ENCODE data around the gene ARHGAP44.
"Not testable (repeated sequence)": the region's sequence is repeated elsewhere in the genome, so short reads cannot be mapped to it uniquely, and the experiment has no call there.

ARHGAP44 gene

DNA sequence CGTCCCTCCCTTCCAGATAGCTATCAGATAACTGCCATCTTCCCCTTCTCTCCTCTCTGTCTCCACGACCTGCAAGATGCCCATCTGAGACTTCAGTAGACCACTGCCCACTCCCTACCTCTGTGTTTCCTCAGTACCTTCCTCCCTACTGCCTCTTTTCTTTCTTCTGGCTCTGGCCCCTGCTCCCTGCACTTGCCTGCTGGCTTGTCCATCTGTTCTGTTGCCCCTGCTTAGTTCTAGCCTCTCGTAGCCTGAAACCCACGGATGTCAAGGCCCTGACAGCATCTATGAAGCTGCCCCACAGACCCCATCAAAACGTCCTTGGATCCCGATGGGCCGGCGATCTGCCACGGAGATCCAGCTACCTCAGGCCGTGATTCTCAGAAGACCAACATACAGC is 175.5 kb downstream of the ARHGAP44 start:
- DNase-seq (ENCODE audit: insufficient read length, low spot score) (no peak), FAIRE-seq (no peak)

DNA sequence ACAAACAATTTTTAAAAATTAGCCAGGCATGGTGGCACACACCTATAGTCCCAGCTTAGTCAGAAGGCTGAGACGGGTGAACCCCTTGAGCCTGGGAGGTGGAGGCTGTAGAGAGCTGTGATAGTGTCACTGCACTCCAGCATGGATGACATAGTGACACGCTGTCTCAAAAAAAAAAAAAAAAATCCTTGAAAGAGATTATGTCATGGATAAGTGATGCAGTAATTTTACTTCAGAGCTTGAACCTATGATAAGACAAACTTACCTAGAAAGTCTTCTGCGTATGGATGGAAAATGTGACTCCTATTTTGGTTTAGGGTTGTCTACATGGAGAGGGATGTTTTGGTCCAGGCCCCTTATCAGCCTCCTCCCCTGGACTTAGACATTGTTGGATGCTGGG is 176.7 kb downstream of the ARHGAP44 start:
- FAIRE-seq, result no peak
- DNase-seq (ENCODE audit: insufficient read length, low spot score), result no peak
- TF ChIP-seq TAF1 (IDR thresholded peaks at IDR 0.05; ENCODE audit: low read depth, low read length) (no peak), PAX5 (IDR thresholded peaks at IDR 0.05; ENCODE audit: insufficient read depth, low read length, severe bottlenecking) (no peak), POLR2A (IDR thresholded peaks at IDR 0.05; ENCODE audit: low read depth, low read length) (no peak), SPI1 (IDR thresholded peaks at IDR 0.05; ENCODE audit: low read depth, low read length) (no peak), POU2F2 (IDR thresholded peaks at IDR 0.05; ENCODE audit: low read depth, low read length) (no peak), POLR2AphosphoS5 (IDR thresholded peaks at IDR 0.05; ENCODE audit: low read depth, low read length) (no peak)

More for the DNA sequence above, 175.5 kb downstream of the ARHGAP44 start:
- TF ChIP-seq PAX5 (IDR thresholded peaks at IDR 0.05; ENCODE audit: insufficient read depth, low read length, severe bottlenecking) (no peak), POLR2A (IDR thresholded peaks at IDR 0.05; ENCODE audit: low read depth, low read length) (no peak), TAF1 (IDR thresholded peaks at IDR 0.05; ENCODE audit: low read depth, low read length) (no peak), POLR2AphosphoS5 (IDR thresholded peaks at IDR 0.05; ENCODE audit: low read depth, low read length) (no peak), POU2F2 (IDR thresholded peaks at IDR 0.05; ENCODE audit: low read depth, low read length) (no peak), SPI1 (IDR thresholded peaks at IDR 0.05; ENCODE audit: low read depth, low read length) (no peak)

DNA sequence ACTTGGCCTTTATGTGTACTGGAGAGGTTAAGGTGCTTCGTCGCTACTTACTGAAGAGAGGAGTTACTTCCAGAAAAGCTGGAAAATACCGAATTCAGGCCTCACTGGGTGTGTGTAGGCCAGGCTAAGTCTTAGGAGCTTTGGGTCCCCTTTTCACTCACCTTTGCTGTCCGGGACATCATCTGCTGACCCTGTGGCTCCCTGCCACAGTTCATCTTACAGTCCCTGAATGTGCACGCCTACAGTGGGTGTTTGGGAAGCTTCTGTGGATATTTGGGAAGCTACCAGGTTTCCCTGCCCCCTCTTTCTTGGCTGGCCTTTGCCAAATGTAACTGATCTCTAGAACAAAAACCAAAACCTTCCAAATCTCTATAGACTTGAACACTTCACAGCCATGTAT is 177.1 kb downstream of the ARHGAP44 start:
- no peak for FAIRE-seq
- TF ChIP-seq SPI1 (IDR thresholded peaks at IDR 0.05; ENCODE audit: low read depth, low read length) (no peak), TAF1 (IDR thresholded peaks at IDR 0.05; ENCODE audit: low read depth, low read length) (no peak), POLR2AphosphoS5 (IDR thresholded peaks at IDR 0.05; ENCODE audit: low read depth, low read length) (no peak), POLR2A (IDR thresholded peaks at IDR 0.05; ENCODE audit: low read depth, low read length) (no peak), POU2F2 (IDR thresholded peaks at IDR 0.05; ENCODE audit: low read depth, low read length) (no peak), PAX5 (IDR thresholded peaks at IDR 0.05; ENCODE audit: insufficient read depth, low read length, severe bottlenecking) (no peak)
- DNase-seq (ENCODE audit: insufficient read length, low spot score), result no peak

DNA sequence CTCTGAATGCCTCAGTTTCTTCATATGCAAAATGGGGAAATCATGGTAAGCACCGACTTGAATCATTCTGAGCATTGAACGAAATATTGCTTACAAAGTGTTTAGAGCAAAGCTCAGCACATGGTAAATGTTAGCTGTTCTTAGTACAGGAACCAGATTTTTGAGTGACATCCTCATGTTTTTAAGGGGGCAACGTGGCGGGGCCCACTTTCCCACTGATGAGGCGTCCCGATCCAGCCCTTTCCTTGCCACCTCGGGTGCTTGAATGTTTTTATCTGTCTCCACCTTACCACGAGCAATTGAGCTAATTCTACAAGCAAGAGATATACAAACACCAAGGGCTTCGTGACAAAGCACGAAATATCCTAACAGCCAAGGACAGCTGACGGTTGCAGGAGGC is 178.7 kb downstream of the ARHGAP44 start:
- TF ChIP-seq PAX5 (IDR thresholded peaks at IDR 0.05; ENCODE audit: insufficient read depth, low read length, severe bottlenecking), result no peak
- FAIRE-seq, result no peak
- no peak for DNase-seq (ENCODE audit: insufficient read length, low spot score)

DNA sequence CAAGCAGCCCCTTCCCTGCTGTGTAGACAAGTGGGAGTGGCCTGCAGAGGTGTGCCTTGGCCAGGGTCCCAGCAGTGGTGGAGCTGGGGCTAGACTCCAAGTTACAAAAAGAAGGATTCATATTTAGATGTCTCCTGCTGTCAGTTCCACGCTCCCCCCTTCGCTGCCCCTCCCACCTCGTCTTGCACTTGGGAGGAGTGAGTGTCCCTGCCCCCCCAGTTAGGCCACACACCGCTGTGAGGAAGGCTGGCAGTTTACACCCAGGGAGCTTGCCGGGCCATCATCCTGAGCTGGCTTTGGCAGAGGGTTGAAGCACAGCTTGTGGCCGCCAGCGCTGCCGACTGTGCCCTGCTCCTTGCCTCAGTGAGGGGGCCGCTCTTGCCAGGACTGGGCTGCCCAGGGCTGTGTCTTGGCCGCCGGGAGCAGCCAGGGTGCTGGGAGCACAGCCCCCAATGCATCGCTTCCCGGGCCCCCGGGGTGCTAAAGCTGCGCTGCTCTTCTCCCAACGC is 184.3 kb downstream of the ARHGAP44 start:
- no peak for DNase-seq (ENCODE audit: insufficient read length, low spot score)
- no peak for FAIRE-seq
- TF ChIP-seq POU2F2 (IDR thresholded peaks at IDR 0.05; ENCODE audit: low read depth, low read length) (no peak), POLR2AphosphoS5 (IDR thresholded peaks at IDR 0.05; ENCODE audit: low read depth, low read length) (no peak), TAF1 (IDR thresholded peaks at IDR 0.05; ENCODE audit: low read depth, low read length) (no peak)

DNA sequence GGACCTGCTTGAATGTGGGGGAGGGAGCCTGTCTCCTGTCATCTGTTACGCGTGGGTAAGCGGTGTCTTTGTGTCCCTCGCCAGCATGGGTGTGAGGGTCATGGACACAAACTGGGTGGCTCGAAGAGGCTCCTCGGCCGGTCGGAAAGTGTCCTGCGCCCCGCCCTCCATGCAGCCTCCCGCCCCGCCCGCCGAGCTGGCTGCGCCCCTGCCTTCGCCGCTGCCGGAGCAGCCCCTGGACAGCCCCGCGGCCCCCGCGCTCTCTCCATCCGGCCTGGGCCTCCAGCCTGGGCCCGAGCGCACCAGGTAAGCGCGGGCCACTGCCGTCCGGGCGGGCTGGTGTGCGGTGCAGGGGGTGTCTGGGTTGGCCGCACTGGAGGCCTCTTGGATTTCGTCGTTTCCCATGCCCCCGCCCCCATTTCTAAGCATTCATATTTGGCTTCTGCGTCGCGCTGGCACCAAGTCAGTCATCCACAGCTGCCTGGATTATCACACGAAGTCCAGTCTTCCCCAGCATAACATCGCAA is 184.8 kb downstream of the ARHGAP44 start:
- DNase-seq (ENCODE audit: insufficient read length, low spot score), result no peak
- TF ChIP-seq TAF1 (IDR thresholded peaks at IDR 0.05; ENCODE audit: low read depth, low read length) (no peak), SPI1 (IDR thresholded peaks at IDR 0.05; ENCODE audit: low read depth, low read length) (no peak), POLR2AphosphoS5 (IDR thresholded peaks at IDR 0.05; ENCODE audit: low read depth, low read length) (no peak)
- no peak for FAIRE-seq

DNA sequence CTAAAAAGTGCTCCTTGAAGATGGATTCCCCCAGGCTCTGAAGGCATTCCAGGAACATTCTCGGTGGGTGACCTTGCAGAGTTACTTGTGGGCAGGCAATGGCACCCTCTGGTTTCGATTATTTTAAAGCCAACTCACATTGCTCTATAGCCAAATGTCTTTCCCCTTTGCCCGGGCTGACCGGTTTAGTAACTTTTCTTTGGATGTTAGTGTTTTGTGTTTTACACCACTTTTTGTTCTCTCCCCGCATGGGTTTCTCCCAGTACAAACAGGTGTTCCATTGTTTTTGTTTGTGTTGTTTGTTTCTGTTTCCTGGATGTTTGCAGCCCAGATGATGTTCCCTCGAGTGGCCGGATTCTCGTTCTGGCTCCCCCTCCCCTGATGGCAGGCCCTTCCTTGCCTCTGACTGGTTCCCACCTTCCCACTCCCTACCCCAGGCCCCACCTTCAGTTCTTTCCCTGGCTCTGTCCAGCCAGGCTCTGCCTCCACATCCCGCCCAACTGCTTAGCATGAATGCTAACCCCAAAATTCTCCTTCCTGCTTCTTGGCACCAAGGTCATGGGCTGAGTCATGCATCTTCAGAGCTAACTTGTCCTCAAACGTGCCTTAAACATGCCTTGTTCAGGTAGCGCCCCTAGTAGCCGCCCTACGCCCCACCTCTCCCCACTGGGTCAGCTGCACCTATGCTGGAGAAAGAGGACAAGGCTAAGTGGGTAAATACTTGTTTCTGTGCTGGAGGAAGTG is 187.9 kb downstream of the ARHGAP44 start:
- FAIRE-seq (no peak), DNase-seq (ENCODE audit: insufficient read length, low spot score) (no peak)
- TF ChIP-seq POLR2A (IDR thresholded peaks at IDR 0.05; ENCODE audit: low read depth, low read length), result no peak
- TF ChIP-seq PAX5 (IDR thresholded peaks at IDR 0.05; ENCODE audit: insufficient read depth, low read length, severe bottlenecking), result no peak

DNA sequence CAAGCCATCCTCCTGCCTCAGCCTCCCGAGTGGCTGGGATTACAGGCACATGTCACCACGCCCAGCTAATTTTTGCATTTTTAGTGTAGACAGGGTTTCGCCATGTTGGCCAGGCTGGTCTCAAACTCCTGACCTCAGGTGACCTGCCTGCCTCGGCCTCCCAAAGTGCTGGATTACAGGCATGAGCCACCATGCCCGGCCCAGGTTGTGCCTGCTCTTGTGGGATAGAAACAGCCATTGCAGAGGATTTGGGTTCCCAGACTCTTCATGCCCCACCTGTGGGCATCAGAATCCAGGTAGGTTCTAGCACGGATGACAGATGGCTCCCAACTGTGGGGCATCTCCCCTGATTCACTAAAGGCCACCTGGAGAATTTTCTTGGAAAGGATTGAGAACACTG is 189.5 kb downstream of the ARHGAP44 start:
- DNase-seq (ENCODE audit: insufficient read length, low spot score); FAIRE-seq: not testable (repeated sequence)

DNA sequence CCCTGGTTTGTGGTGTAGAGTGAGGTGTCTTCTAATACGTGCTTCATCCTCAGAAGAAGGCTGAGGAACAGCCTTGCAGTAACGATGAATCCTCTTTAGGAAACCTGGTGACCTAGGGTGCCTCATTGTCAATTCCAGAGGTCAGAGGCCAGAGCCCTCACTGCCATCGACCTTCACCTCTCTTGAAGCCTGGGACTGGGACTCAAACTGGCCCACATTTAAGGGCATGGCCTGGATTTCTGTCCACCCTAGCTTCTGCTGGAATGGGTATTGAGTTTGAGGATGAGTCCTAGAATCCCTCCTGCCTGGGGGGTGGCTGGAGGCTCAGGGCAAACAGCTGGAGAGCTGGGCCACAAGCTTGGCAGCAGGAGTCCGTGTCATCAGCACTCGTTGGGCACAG is 189.9 kb downstream of the ARHGAP44 start:
- no peak for FAIRE-seq
- TF ChIP-seq POU2F2 (IDR thresholded peaks at IDR 0.05; ENCODE audit: low read depth, low read length), result no peak
- no peak for TF ChIP-seq SPI1 (IDR thresholded peaks at IDR 0.05; ENCODE audit: low read depth, low read length)
- no peak for TF ChIP-seq POLR2A (IDR thresholded peaks at IDR 0.05; ENCODE audit: low read depth, low read length)
- no peak for TF ChIP-seq PAX5 (IDR thresholded peaks at IDR 0.05; ENCODE audit: insufficient read depth, low read length, severe bottlenecking)
- no peak for DNase-seq (ENCODE audit: insufficient read length, low spot score)

DNA sequence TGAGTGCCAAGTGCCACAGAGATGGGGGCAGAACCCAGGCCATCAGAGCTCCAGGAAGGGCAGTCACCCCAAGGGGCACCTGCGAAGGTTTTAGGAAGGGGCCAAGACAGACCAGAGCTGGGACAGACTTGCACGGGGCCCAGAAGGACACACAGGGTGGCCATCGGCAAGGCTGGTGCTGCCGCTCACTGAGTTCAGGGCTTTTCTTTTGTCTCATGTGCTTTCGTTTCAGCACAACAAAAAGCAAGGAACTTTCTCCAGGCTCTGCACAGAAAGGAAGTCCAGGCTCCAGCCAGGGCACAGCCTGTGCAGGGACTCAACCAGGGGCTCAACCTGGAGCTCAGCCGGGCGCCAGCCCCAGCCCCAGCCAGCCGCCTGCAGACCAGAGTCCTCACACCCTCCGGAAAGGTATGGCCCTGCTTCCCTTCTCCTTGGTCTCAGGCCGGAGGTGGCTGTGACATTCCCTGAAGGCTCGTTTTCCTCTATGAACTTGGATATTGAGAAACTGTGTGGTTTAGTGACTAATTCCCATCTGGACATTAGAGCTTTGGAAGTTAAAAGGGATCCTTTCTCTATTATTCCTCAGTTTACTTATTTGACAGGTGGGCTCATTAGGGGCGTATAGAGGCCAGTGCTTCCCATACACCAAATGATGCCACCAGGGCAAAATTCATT is 190.7 kb downstream of the ARHGAP44 start:
- no peak for FAIRE-seq
- no peak for TF ChIP-seq SPI1 (IDR thresholded peaks at IDR 0.05; ENCODE audit: low read depth, low read length)

DNA sequence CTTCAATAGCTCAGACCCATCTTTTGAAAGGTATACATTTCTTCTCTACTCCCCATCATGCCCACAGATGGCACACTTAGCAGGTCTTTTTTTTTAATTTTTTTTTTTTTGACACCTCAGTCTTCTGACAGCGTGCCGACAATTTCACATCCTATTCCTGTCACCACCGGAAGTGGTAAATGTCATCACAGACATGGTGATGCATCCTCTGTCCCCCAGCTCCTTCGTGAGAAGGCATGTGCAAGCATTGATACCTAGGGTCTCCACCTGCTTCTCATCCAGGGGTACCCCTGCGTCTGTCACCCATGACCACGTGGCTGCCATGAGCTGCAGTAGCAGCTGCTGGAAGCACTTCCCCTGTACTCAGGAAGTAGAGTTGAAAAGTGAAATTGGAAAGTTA is 192.9 kb downstream of the ARHGAP44 start:
- TF ChIP-seq POU2F2 (IDR thresholded peaks at IDR 0.05; ENCODE audit: low read depth, low read length) (no peak), TAF1 (IDR thresholded peaks at IDR 0.05; ENCODE audit: low read depth, low read length) (no peak), PAX5 (IDR thresholded peaks at IDR 0.05; ENCODE audit: insufficient read depth, low read length, severe bottlenecking) (no peak), SPI1 (IDR thresholded peaks at IDR 0.05; ENCODE audit: low read depth, low read length) (no peak), POLR2A (IDR thresholded peaks at IDR 0.05; ENCODE audit: low read depth, low read length) (no peak), POLR2AphosphoS5 (IDR thresholded peaks at IDR 0.05; ENCODE audit: low read depth, low read length) (no peak)
- DNase-seq (ENCODE audit: insufficient read length, low spot score), result no peak
- no peak for FAIRE-seq

More for the DNA sequence above, 190.7 kb downstream of the ARHGAP44 start:
- DNase-seq (ENCODE audit: insufficient read length, low spot score), result no peak

Measured in GM12891 (cell line).